T-helper 9 cell (primary cell): ENCODE measurements around the gene USP1.

Source experiments
- DNase-seq: peaks from one replicate; pipeline ENCODE4 v3.0.0-alpha.2; 2020

USP1 gene

DNA sequence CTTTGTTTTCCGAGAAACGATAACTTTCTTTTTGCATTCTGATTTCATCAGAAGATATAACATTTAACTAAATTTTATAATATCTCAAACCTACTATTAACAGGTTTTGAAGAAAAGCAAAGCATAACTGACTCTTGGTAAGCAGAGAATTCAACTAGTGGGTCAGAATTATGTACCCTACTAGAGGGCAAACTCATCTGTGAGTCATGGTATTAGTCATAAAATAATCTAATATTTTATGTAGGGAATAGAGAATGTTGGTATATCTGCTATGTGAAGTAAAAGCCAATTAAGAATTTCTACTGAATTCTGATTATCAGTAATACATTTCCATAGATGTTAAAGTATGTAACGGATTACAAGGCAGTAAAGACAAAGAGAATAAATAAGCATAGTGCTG is 56.8 kb downstream of the USP1 start:
- no peak for DNase-seq

- no peak for DNase-seq
Observed at GRCh38 chr1:62494137-62494536, 57.3 kb downstream of the USP1 start.

DNA sequence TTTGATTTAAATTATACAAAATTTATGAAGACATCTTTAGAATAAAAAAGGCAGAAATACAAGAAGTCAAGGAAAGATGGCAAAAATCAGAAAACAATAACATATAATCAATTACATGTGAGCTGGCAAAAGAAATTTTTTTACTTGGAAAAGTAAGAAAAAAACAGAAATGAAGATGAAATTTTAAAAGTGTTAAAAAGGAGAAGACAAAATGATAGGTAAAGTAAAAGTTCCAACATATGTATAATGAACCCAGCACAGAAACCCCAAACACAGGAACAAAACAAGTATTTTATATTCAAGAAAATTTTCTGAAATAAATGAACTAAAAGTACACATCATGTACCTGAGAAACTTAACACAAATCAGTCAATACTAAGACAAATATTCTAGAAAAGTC is 63.4 kb downstream of the USP1 start:
- DNase-seq, result no peak
